GM12878 (cell line): ENCODE measurements around the gene CA7. TPM values are rescaled to one million over a fixed set of nuclear protein-coding genes. Genes with fewer than 3 reads are reported as not detected.

Source experiments
- ATAC-seq: fragments of 200-7000 bp; cut with Tn5 transposase; 3 replicates; pipeline ENCODE4 v1.9.1; 2020; ENCODE audit warnings: mild to moderate bottlenecking, moderate library complexity
- BruUV-seq: library from RNA; stranded (reverse); fragments of 400-500 nt; replicated peaks from 2 replicates; lab custom pipeline; 2021; lab: Mats Ljungman, UMichigan
- CTCF ChIA-PET: fragments of 300-600 bp; sonication (Branson Sonifier 250); formaldehyde crosslinking; extraction: SDS; loops from one replicate; lab custom pipeline; 2021; ENCODE audit warnings: inconsistent platforms; lab: Yijun Ruan, JAX
- POLR2A ChIA-PET: fragments of 350-600 bp; formaldehyde crosslinking; extraction: SDS; loops from one replicate; lab custom pipeline; 2021; ENCODE audit warnings: inconsistent platforms; lab: Charles Lee
- RAD21 ChIA-PET: fragments of 300-600 bp; sonication (Branson Sonifier 250); formaldehyde crosslinking; loops from one replicate; lab custom pipeline; 2023; ENCODE audit warnings: antibody characterized with exemption; ENCODE audit not compliant: unreplicated experiment; lab: Charles Lee
- SMC1A ChIA-PET: fragments of 300-600 bp; sonication (Branson Sonifier 250); formaldehyde crosslinking; loops from one replicate; lab custom pipeline; 2023; ENCODE audit not compliant: unreplicated experiment, uncharacterized antibody; lab: Charles Lee
- DNase-seq: peaks from one replicate; pipeline ENCODE4 v3.0.0-alpha.2; 2011; ENCODE audit warnings: low read depth, low spot score
- FAIRE-seq: peaks from 3 replicates; lab custom pipeline; 2011; peaks lifted over from hg19 to GRCh38; lab: Jason Lieb, UNC
- H2AFZ ChIP-seq: 2 replicates; pipeline ENCODE4 v1.6.0; 2011; ENCODE audit warnings: low read depth, low read length, control low read depth; ENCODE audit not compliant: control insufficient read depth
- H3K27ac ChIP-seq: 2 replicates; pipeline ENCODE4 v1.5.1; 2011; ENCODE audit warnings: control low read depth; ENCODE audit not compliant: control insufficient read depth, insufficient read depth
- H3K27me3 ChIP-seq, 2 experiments: replicated peaks in 1 of 2; 2 replicates each; pipeline versions ENCODE4 v1.6.0 to v1.6.1; 2011; ENCODE audit warnings: low read length in 1 of 2; ENCODE audit not compliant: control insufficient read depth in 2 of 2, insufficient read depth in 2 of 2
- H3K36me3 ChIP-seq, 2 experiments: 2 replicates each; pipeline ENCODE4 v1.5.1; 2011; ENCODE audit warnings: low read length in 1 of 2; ENCODE audit not compliant: control insufficient read depth in 2 of 2, insufficient read depth in 2 of 2
- H3K4me1 ChIP-seq: 2 replicates; pipeline ENCODE4 v1.6.1; 2011; ENCODE audit warnings: mild to moderate bottlenecking, low read length, moderate library complexity, mixed read lengths; ENCODE audit not compliant: control insufficient read depth, insufficient read depth
- H3K4me2 ChIP-seq: 2 replicates; pipeline ENCODE4 v1.6.0; 2011; ENCODE audit warnings: control low read depth; ENCODE audit not compliant: control insufficient read depth, insufficient read depth
- H3K4me3 ChIP-seq: fragments of 200-600 bp; sonication (generic); 2 replicates; pipeline ENCODE4 v1.5.1; 2016
- H3K79me2 ChIP-seq: 2 replicates; pipeline ENCODE4 v1.6.0; 2011; ENCODE audit warnings: low read length; ENCODE audit not compliant: control insufficient read depth, insufficient read depth
- H3K9ac ChIP-seq: 2 replicates; pipeline ENCODE4 v1.8.0; 2011; ENCODE audit warnings: low read length, control low read depth, mixed read lengths; ENCODE audit not compliant: control insufficient read depth, insufficient read depth
- H3K9me3 ChIP-seq: replicated peaks from 3 replicates; pipeline ENCODE4 v1.5.1; 2011; ENCODE audit warnings: mild to moderate bottlenecking, low read length; ENCODE audit not compliant: control insufficient read depth, insufficient read depth
- H4K20me1 ChIP-seq: 2 replicates; pipeline ENCODE4 v1.6.0; 2011; ENCODE audit not compliant: control insufficient read depth, insufficient read depth
- ASH2L ChIP-seq: fragments of 300-600, 200-600 bp; sonication (generic); IDR thresholded peaks from 2 replicates; pipeline ENCODE4 v1.6.1; 2017; ENCODE audit warnings: low read depth, mild to moderate bottlenecking, borderline replicate concordance
- BRCA1 ChIP-seq: IDR thresholded peaks from 2 replicates; pipeline ENCODE4 v1.6.1; 2011; ENCODE audit warnings: low read depth, low read length, improper control_type of control experiment
- CHD2 ChIP-seq: IDR thresholded peaks from 2 replicates; pipeline ENCODE4 v1.6.1; 2011; ENCODE audit warnings: low read depth, low read length, improper control_type of control experiment, borderline replicate concordance
- CREB1 ChIP-seq: IDR thresholded peaks from 2 replicates; pipeline ENCODE4 v1.6.1; 2012; ENCODE audit warnings: low read depth, mild to moderate bottlenecking, inconsistent platforms
- KAT2A ChIP-seq: conservative IDR thresholded peaks from 2 replicates; pipeline ENCODE4 v1.6.1; 2011; ENCODE audit warnings: low read depth, low read length; ENCODE audit not compliant: control insufficient read depth
- NFYA ChIP-seq: IDR thresholded peaks from 2 replicates; pipeline ENCODE4 v1.6.1; 2011; ENCODE audit warnings: low read depth, mild to moderate bottlenecking, low read length, improper control_type of control experiment, borderline replicate concordance
- NRF1 ChIP-seq: conservative IDR thresholded peaks from 2 replicates; pipeline ENCODE4 v1.6.1; 2011; ENCODE audit warnings: mild to moderate bottlenecking, low read depth, low read length, improper control_type of control experiment
- POLR2AphosphoS5 ChIP-seq: IDR thresholded peaks from 2 replicates; pipeline ENCODE4 v1.6.1; 2011; ENCODE audit warnings: mild to moderate bottlenecking, low read length, inconsistent platforms
- RAD51 ChIP-seq: fragments of 450-650 bp; IDR thresholded peaks from 2 replicates; pipeline ENCODE4 v1.6.1; 2016; ENCODE audit warnings: moderate library complexity, mild to moderate bottlenecking, inconsistent platforms
- SIN3A ChIP-seq: IDR thresholded peaks from 2 replicates; pipeline ENCODE4 v1.6.1; 2012; ENCODE audit warnings: low read depth, low read length, improper control_type of control experiment
- SREBF2 ChIP-seq: IDR thresholded peaks from 2 replicates; pipeline ENCODE4 v1.6.1; 2012; ENCODE audit warnings: mild to moderate bottlenecking, low read length
- ZNF217 ChIP-seq: fragments of 450-650 bp; IDR thresholded peaks from 2 replicates; pipeline ENCODE4 v1.6.1; 2017; ENCODE audit warnings: antibody characterized with exemption, mild to moderate bottlenecking
- ZZZ3 ChIP-seq: IDR thresholded peaks from 2 replicates; pipeline ENCODE4 v1.6.1; 2011; ENCODE audit warnings: low read depth; ENCODE audit not compliant: control insufficient read depth, insufficient read length
- WGBS: methylation state at CpG from one replicate; pipeline ENCODE4 v1.1.6; 2016; ENCODE audit warnings: low lambda C conversion rate; ENCODE audit not compliant: insufficient replicate concordance, insufficient coverage; ENCODE audit errors: missing lambda C conversion rate; 5-methylcytosine and 5-hydroxymethylcytosine counted together
- in situ Hi-C: fragments of 300-500 bp; cut with MboI; formaldehyde crosslinking; loops from 9 replicates; pipeline ENCODE4 v1.14.3; 2018; ENCODE audit warnings: mixed read lengths
- intact Hi-C: fragments of 100-400 bp; cut with micrococcal nuclease; formaldehyde crosslinking; loops from one replicate; pipeline ENCODE4 v1.14.2; 2022; ENCODE audit not compliant: unreplicated experiment
- polyA plus RNA-seq, 11 experiments: library from polyadenylated mRNA; depleted of rRNA in 4 of 11; unstranded in 6 of 11; stranded (reverse) in 5 of 11; fragments of >200 nt; fragmentation: Nextera tagmentation in 4 of 11; fragmentation: Illumina TruSeq in 1 of 11; extraction: Ambion mirVana in 4 of 11; extraction: Trizol in 1 of 11; gene quantifications; 1 replicate in 1 of 11; 2 replicates in 10 of 11; pipeline versions ENCODE4 v1.2.1 to v1.2.3, GENCODE V29; 2011 to 2016; ENCODE audit warnings: inconsistent platforms in 2 of 11, missing spikeins in 2 of 11, low read depth in 1 of 11
- total RNA-seq, 4 experiments: library from RNA; depleted of rRNA in 3 of 4; stranded (reverse); fragments of >200 nt in 3 of 4; fragmentation: Illumina TruSeq in 1 of 4; extraction: Trizol in 1 of 4; gene quantifications; 2 replicates each; pipeline versions ENCODE4 v1.2.1 to v1.2.3, GENCODE V29; 2013 to 2021
- TF ChIP-seq, protein P1 (sequence below): fragments of 450-650 bp; IDR thresholded peaks from 2 replicates; pipeline ENCODE4 v1.6.1; 2017; ENCODE audit warnings: mild to moderate bottlenecking, moderate library complexity
- TF ChIP-seq, protein P2 (sequence below): fragments of 450-650 bp; conservative IDR thresholded peaks from 2 replicates; pipeline ENCODE4 v1.6.1; 2017; ENCODE audit warnings: mild to moderate bottlenecking, moderate library complexity

CA7 gene
- total and polyA plus RNA-seq, 10 of the 15 experiments (the other 5 are each of a cell fraction or from before 2014, with no cell fraction given): 0.04 TPM; not detected in 9

DNA sequence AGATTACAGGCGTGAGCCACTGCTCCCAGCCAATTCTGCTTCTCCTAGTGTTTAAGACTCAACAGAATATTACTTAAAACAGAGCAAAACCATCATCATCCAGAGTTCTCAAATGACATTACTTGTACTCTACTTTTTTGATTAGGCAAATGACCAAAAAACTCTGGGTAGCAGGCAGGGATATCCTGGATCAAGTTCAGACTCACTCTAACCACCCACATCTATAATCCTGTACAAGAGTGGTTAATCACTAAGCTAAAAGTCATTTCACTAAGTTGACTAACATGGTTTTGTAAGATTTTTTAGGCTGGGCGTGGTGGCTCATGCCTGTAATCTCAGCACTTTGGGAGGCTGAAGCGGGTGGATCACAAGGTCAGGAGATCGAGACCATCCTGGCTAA is 20.2 kb upstream of the CA7 start (continued):
- TF ChIP-seq, protein P1, sequence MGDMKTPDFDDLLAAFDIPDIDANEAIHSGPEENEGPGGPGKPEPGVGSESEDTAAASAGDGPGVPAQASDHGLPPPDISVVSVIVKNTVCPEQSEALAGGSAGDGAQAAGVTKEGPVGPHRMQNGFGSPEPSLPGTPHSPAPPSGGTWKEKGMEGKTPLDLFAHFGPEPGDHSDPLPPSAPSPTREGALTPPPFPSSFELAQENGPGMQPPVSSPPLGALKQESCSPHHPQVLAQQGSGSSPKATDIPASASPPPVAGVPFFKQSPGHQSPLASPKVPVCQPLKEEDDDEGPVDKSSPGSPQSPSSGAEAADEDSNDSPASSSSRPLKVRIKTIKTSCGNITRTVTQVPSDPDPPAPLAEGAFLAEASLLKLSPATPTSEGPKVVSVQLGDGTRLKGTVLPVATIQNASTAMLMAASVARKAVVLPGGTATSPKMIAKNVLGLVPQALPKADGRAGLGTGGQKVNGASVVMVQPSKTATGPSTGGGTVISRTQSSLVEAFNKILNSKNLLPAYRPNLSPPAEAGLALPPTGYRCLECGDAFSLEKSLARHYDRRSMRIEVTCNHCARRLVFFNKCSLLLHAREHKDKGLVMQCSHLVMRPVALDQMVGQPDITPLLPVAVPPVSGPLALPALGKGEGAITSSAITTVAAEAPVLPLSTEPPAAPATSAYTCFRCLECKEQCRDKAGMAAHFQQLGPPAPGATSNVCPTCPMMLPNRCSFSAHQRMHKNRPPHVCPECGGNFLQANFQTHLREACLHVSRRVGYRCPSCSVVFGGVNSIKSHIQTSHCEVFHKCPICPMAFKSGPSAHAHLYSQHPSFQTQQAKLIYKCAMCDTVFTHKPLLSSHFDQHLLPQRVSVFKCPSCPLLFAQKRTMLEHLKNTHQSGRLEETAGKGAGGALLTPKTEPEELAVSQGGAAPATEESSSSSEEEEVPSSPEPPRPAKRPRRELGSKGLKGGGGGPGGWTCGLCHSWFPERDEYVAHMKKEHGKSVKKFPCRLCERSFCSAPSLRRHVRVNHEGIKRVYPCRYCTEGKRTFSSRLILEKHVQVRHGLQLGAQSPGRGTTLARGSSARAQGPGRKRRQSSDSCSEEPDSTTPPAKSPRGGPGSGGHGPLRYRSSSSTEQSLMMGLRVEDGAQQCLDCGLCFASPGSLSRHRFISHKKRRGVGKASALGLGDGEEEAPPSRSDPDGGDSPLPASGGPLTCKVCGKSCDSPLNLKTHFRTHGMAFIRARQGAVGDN: no peak
- no peak for TF ChIP-seq RAD51
- no peak for TF ChIP-seq ASH2L

DNA sequence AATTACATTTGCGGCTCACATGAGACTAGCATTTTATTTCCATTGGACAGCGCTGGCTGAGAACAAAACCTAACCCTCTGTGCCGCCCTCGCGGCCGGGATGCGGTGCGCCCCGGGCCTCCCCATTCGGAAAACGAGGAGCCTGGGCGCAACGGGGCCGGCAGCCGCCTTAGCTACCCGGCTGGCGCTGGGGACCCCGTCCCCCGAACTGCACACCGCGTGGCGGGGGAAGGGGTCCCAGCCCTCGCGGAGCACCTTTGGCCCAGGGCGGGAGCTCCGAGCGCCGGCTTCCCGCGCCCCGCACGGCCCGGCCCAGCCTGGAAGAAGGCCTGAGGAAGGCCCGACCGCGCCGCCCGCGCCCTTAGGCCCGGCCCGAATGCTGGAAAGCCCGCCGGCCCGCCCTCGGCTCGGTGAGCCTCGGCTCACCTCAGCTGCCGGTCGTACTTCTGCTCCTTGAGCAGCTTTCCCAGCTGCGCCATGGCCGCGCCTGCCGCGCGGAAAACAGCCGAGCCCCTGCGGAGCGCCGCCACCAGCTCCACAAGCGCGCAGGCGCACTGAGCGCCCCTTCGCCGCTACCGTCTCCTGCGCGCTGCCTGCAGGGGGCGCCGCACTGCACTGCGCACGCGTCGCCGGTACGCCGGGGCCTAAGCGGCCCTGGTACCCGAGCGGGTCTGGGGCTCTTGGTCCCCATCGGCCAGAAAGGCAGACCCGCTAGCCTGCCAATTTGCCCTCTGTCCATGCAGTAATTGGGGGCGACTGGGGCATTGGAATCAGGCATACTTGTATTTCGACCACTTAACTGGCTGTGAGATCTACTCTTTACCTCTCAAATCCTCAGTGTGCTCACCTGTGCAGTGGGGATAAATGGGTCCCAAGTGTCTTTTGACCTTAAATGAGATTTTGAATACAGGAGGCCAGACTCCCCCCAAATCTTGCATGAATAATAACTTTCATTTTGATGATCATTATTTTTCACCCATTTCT is 13.5 kb upstream of the CA7 start, which contains the start of gene NAE1:
Gene NAE1 (minus strand): TSS at position 555 of the 983 bp plus-strand sequence. CDS start 77 bp downstream, at position 478.
- H3K79me2 ChIP-seq: peaks cover 24% of the 10 kb centered on the region
- H3K27ac ChIP-seq: peak within 1 kb of the TSS; percentile 70
- FAIRE-seq: peak; percentile 56
- no TSS peak for BruUV-seq
- peak within 1 kb of the TSS; percentile 93 for H3K9ac ChIP-seq
- peak; percentile 57 for DNase-seq
- H3K4me3 ChIP-seq: peak within 1 kb of the TSS; percentile 96
- peaks cover 0 to 3% of the 10 kb centered on the region in 2 experiments; a peak in 2 of 4 replicates for H3K36me3 ChIP-seq
- H4K20me1 ChIP-seq: no peaks in the 10 kb centered on the region
- ChIA-PET POLR2A (interaction anchor here (0.5 to 1.8 kb wide), 4 partner anchors 9 to 49 kb away, joined by 3 to 7 read pairs (median 4); partner anchors contain the start of gene PDP2), SMC1A (interaction anchor here (0.7 to 4.8 kb wide), 9 partner anchors 11 to 102 kb away, joined by 3 to 37 read pairs (median 4); no protein-coding TSS in a partner anchor), CTCF (interaction anchor here (0.6 to 3.9 kb wide), 53 partner anchors 8 to 426 kb away, joined by 3 to 106 read pairs (median 4); partner anchors contain the start of genes DYNC1LI2, PDP2 and RRAD), RAD21 (interaction anchor here (0.8 to 2.9 kb wide), 9 partner anchors 30 to 102 kb away, joined by 3 to 38 read pairs (median 5); partner anchors contain the start of genes DYNC1LI2 and PDP2)
- H3K27me3 ChIP-seq: no peaks in the 10 kb centered on the region
- intact Hi-C loops (loop anchor here (2.0 kb wide), 1 partner anchor 38 kb away; no protein-coding TSS in a partner anchor), in situ Hi-C loops (no loop called here)
- peaks cover 9% of the 10 kb centered on the region for H3K4me1 ChIP-seq
- peak within 1 kb of the TSS; percentile 70 for H3K4me2 ChIP-seq
- no peaks in the 10 kb centered on the region for H3K9me3 ChIP-seq
- ATAC-seq: peak; percentile 95
- peak within 1 kb of the TSS; percentile 75 for H2AFZ ChIP-seq
- under 1% methylated on average over 78 of the region's 84 CpGs for WGBS
- TF ChIP-seq, protein P2, sequence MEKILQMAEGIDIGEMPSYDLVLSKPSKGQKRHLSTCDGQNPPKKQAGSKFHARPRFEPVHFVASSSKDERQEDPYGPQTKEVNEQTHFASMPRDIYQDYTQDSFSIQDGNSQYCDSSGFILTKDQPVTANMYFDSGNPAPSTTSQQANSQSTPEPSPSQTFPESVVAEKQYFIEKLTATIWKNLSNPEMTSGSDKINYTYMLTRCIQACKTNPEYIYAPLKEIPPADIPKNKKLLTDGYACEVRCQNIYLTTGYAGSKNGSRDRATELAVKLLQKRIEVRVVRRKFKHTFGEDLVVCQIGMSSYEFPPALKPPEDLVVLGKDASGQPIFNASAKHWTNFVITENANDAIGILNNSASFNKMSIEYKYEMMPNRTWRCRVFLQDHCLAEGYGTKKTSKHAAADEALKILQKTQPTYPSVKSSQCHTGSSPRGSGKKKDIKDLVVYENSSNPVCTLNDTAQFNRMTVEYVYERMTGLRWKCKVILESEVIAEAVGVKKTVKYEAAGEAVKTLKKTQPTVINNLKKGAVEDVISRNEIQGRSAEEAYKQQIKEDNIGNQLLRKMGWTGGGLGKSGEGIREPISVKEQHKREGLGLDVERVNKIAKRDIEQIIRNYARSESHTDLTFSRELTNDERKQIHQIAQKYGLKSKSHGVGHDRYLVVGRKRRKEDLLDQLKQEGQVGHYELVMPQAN: no peak; the same call in 1 of the 2 replicates
- TF ChIP-seq ZZZ3: no peak
- no peak for TF ChIP-seq KAT2A
- peak; percentile 77 for TF ChIP-seq NRF1
- no peak for TF ChIP-seq NFYA
- peak; percentile 80 for TF ChIP-seq POLR2AphosphoS5
- no peak for TF ChIP-seq CHD2
- peak; percentile 93 for TF ChIP-seq ZNF217
- no peak for TF ChIP-seq SIN3A
- no peak for TF ChIP-seq SREBF2
- no peak for TF ChIP-seq BRCA1
- 0 out of 2 replicates have a peak, but pooled peaks have one; percentile 21 for TF ChIP-seq CREB1
